ENCODE results near the gene GFRA1.

The GFRA1 gene

GRCh38 chr10:116015583-116016333, 257.2 kb downstream of the GFRA1 start:
- no peak for DNase-seq (ENCODE audit: low read depth)
- H3K4me3 ChIP-seq (ENCODE audit: low read depth, low read length) = no peak overlapping the region
- no peak for TF ChIP-seq MAX (IDR thresholded peaks at IDR 0.05; ENCODE audit: low read depth, low read length)

- H3K4me3 ChIP-seq (ENCODE audit: low read depth, low read length) = no peak overlapping the region
- no peak for TF ChIP-seq MYC (IDR thresholded peaks at IDR 0.05; ENCODE audit: low read depth, low read length)
- no peak for TF ChIP-seq POLR2A (IDR thresholded peaks at IDR 0.05; ENCODE audit: extremely low read depth, insufficient read length)
- TF ChIP-seq CTCF (IDR thresholded peaks at IDR 0.05; ENCODE audit: low read depth, low read length) = no peak
- TF ChIP-seq MAX (IDR thresholded peaks at IDR 0.05; ENCODE audit: low read depth, low read length) = no peak
- DNase-seq (ENCODE audit: low read depth) = no peak
These were observed 258.0 kb downstream of the GFRA1 start for GRCh38 chr10:116014871-116015582.

GRCh38 chr10:116014326-116014725, 258.7 kb downstream of the GFRA1 start:
- no peak for TF ChIP-seq MYC (IDR thresholded peaks at IDR 0.05; ENCODE audit: low read depth, low read length)
- no peak for TF ChIP-seq POLR2A (IDR thresholded peaks at IDR 0.05; ENCODE audit: extremely low read depth, insufficient read length)
- TF ChIP-seq MAX (IDR thresholded peaks at IDR 0.05; ENCODE audit: low read depth, low read length) = no peak
- no peak for TF ChIP-seq CTCF (IDR thresholded peaks at IDR 0.05; ENCODE audit: low read depth, low read length)
- DNase-seq (ENCODE audit: low read depth) = no peak
- H3K4me3 ChIP-seq (ENCODE audit: low read depth, low read length) = no peak overlapping the region

- no peak for DNase-seq (ENCODE audit: low read depth)
- TF ChIP-seq CTCF (IDR thresholded peaks at IDR 0.05; ENCODE audit: low read depth, low read length) = no peak
- no peak for TF ChIP-seq POLR2A (IDR thresholded peaks at IDR 0.05; ENCODE audit: extremely low read depth, insufficient read length)
- TF ChIP-seq MYC (IDR thresholded peaks at IDR 0.05; ENCODE audit: low read depth, low read length) = no peak
- TF ChIP-seq MAX (IDR thresholded peaks at IDR 0.05; ENCODE audit: low read depth, low read length) = no peak
- no peak overlapping the region for H3K4me3 ChIP-seq (ENCODE audit: low read depth, low read length)
These were observed 261.1 kb downstream of the GFRA1 start for GRCh38 chr10:116011929-116012328.

- DNase-seq (ENCODE audit: low read depth) = no peak
- no peak overlapping the region for H3K4me3 ChIP-seq (ENCODE audit: low read depth, low read length)
- TF ChIP-seq POLR2A (IDR thresholded peaks at IDR 0.05; ENCODE audit: extremely low read depth, insufficient read length) (no peak), CTCF (IDR thresholded peaks at IDR 0.05; ENCODE audit: low read depth, low read length) (no peak)
These were observed 265.6 kb downstream of the GFRA1 start for GRCh38 chr10:116007256-116007891.

All from NB4 (cell line).